GM12878 (cell line): ENCODE data around the gene GFM1. TPM values are rescaled to one million over a fixed set of nuclear protein-coding genes. Genes with fewer than 3 reads are reported as not detected.

Experiments used
- ATAC-seq: fragments of 200-7000 bp; cut with Tn5 transposase; 3 replicates; pipeline ENCODE4 v1.9.1; 2020; ENCODE audit warnings: mild to moderate bottlenecking, moderate library complexity
- BruUV-seq: library from RNA; stranded (reverse); fragments of 400-500 nt; replicated peaks from 2 replicates; lab custom pipeline; 2021; lab: Mats Ljungman, UMichigan
- CTCF ChIA-PET: fragments of 300-600 bp; sonication (Branson Sonifier 250); formaldehyde crosslinking; extraction: SDS; loops from one replicate; lab custom pipeline; 2021; ENCODE audit warnings: inconsistent platforms; lab: Yijun Ruan, JAX
- POLR2A ChIA-PET: fragments of 350-600 bp; formaldehyde crosslinking; extraction: SDS; loops from one replicate; lab custom pipeline; 2021; ENCODE audit warnings: inconsistent platforms; lab: Charles Lee
- RAD21 ChIA-PET: fragments of 300-600 bp; sonication (Branson Sonifier 250); formaldehyde crosslinking; loops from one replicate; lab custom pipeline; 2023; ENCODE audit warnings: antibody characterized with exemption; ENCODE audit not compliant: unreplicated experiment; lab: Charles Lee
- SMC1A ChIA-PET: fragments of 300-600 bp; sonication (Branson Sonifier 250); formaldehyde crosslinking; loops from one replicate; lab custom pipeline; 2023; ENCODE audit not compliant: unreplicated experiment, uncharacterized antibody; lab: Charles Lee
- DNase-seq: peaks from one replicate; pipeline ENCODE4 v3.0.0-alpha.2; 2011; ENCODE audit warnings: low read depth, low spot score
- FAIRE-seq: peaks from 3 replicates; lab custom pipeline; 2011; peaks lifted over from hg19 to GRCh38; lab: Jason Lieb, UNC
- H2AFZ ChIP-seq: 2 replicates; pipeline ENCODE4 v1.6.0; 2011; ENCODE audit warnings: low read depth, low read length, control low read depth; ENCODE audit not compliant: control insufficient read depth
- H3K27ac ChIP-seq: 2 replicates; pipeline ENCODE4 v1.5.1; 2011; ENCODE audit warnings: control low read depth; ENCODE audit not compliant: control insufficient read depth, insufficient read depth
- H3K27me3 ChIP-seq, 2 experiments: replicated peaks in 1 of 2; 2 replicates each; pipeline versions ENCODE4 v1.6.0 to v1.6.1; 2011; ENCODE audit warnings: low read length in 1 of 2; ENCODE audit not compliant: control insufficient read depth in 2 of 2, insufficient read depth in 2 of 2
- H3K36me3 ChIP-seq, 2 experiments: 2 replicates each; pipeline ENCODE4 v1.5.1; 2011; ENCODE audit warnings: low read length in 1 of 2; ENCODE audit not compliant: control insufficient read depth in 2 of 2, insufficient read depth in 2 of 2
- H3K4me1 ChIP-seq: 2 replicates; pipeline ENCODE4 v1.6.1; 2011; ENCODE audit warnings: mild to moderate bottlenecking, low read length, moderate library complexity, mixed read lengths; ENCODE audit not compliant: control insufficient read depth, insufficient read depth
- H3K4me2 ChIP-seq: 2 replicates; pipeline ENCODE4 v1.6.0; 2011; ENCODE audit warnings: control low read depth; ENCODE audit not compliant: control insufficient read depth, insufficient read depth
- H3K4me3 ChIP-seq: fragments of 200-600 bp; sonication (generic); 2 replicates; pipeline ENCODE4 v1.5.1; 2016
- H3K79me2 ChIP-seq: 2 replicates; pipeline ENCODE4 v1.6.0; 2011; ENCODE audit warnings: low read length; ENCODE audit not compliant: control insufficient read depth, insufficient read depth
- H3K9ac ChIP-seq: 2 replicates; pipeline ENCODE4 v1.8.0; 2011; ENCODE audit warnings: low read length, control low read depth, mixed read lengths; ENCODE audit not compliant: control insufficient read depth, insufficient read depth
- H3K9me3 ChIP-seq: replicated peaks from 3 replicates; pipeline ENCODE4 v1.5.1; 2011; ENCODE audit warnings: mild to moderate bottlenecking, low read length; ENCODE audit not compliant: control insufficient read depth, insufficient read depth
- H4K20me1 ChIP-seq: 2 replicates; pipeline ENCODE4 v1.6.0; 2011; ENCODE audit not compliant: control insufficient read depth, insufficient read depth
- CBX3 ChIP-seq: fragments of 200-600 bp; sonication (generic); IDR thresholded peaks from 2 replicates; pipeline ENCODE4 v1.6.1; 2016; ENCODE audit warnings: low read depth, borderline replicate concordance
- CHD4 ChIP-seq: fragments of 200-600 bp; sonication (generic); IDR thresholded peaks from 2 replicates; pipeline ENCODE4 v1.6.1; 2016; ENCODE audit warnings: mild to moderate bottlenecking
- E2F8 ChIP-seq: fragments of 450-650 bp; IDR thresholded peaks from 2 replicates; pipeline ENCODE4 v1.6.1; 2018; ENCODE audit warnings: mild to moderate bottlenecking, low read depth, moderate library complexity; ENCODE audit not compliant: partially characterized antibody
- FOS ChIP-seq: IDR thresholded peaks from 3 replicates; pipeline ENCODE4 v1.6.1; 2011; ENCODE audit warnings: borderline replicate concordance; ENCODE audit not compliant: insufficient read length; ENCODE audit errors: extremely low read depth
- FOXM1 ChIP-seq: IDR thresholded peaks from 2 replicates; pipeline ENCODE4 v1.6.1; 2012; ENCODE audit warnings: low read depth, mild to moderate bottlenecking, inconsistent platforms, low read length, moderate library complexity
- KAT2A ChIP-seq: conservative IDR thresholded peaks from 2 replicates; pipeline ENCODE4 v1.6.1; 2011; ENCODE audit warnings: low read depth, low read length; ENCODE audit not compliant: control insufficient read depth
- MTA2 ChIP-seq: fragments of 450-650 bp; IDR thresholded peaks from 2 replicates; pipeline ENCODE4 v1.6.1; 2016; ENCODE audit warnings: low read depth, mild to moderate bottlenecking, moderate library complexity
- RAD21 ChIP-seq: IDR thresholded peaks from 2 replicates; pipeline ENCODE4 v1.6.1; 2011; ENCODE audit warnings: mild to moderate bottlenecking, low read depth, low read length, moderate library complexity; ENCODE audit not compliant: insufficient read depth
- SMC3 ChIP-seq: IDR thresholded peaks from 2 replicates; pipeline ENCODE4 v1.6.1; 2011; ENCODE audit warnings: low read length, improper control_type of control experiment, borderline replicate concordance
- TCF12 ChIP-seq: IDR thresholded peaks from 2 replicates; pipeline ENCODE4 v1.6.1; 2011; ENCODE audit warnings: low read depth, mild to moderate bottlenecking, low read length
- YBX1 ChIP-seq: fragments of 450-650 bp; IDR thresholded peaks from 2 replicates; pipeline ENCODE4 v1.6.1; 2016; ENCODE audit warnings: antibody characterized with exemption
- YY1 ChIP-seq: IDR thresholded peaks from 2 replicates; pipeline ENCODE4 v1.6.1; 2011; ENCODE audit warnings: low read depth, mild to moderate bottlenecking, low read length
- WGBS: methylation state at CpG from one replicate; pipeline ENCODE4 v1.1.6; 2016; ENCODE audit warnings: low lambda C conversion rate; ENCODE audit not compliant: insufficient replicate concordance, insufficient coverage; ENCODE audit errors: missing lambda C conversion rate; 5-methylcytosine and 5-hydroxymethylcytosine counted together
- in situ Hi-C: fragments of 300-500 bp; cut with MboI; formaldehyde crosslinking; loops from 9 replicates; pipeline ENCODE4 v1.14.3; 2018; ENCODE audit warnings: mixed read lengths
- intact Hi-C: fragments of 100-400 bp; cut with micrococcal nuclease; formaldehyde crosslinking; loops from one replicate; pipeline ENCODE4 v1.14.2; 2022; ENCODE audit not compliant: unreplicated experiment
- polyA plus RNA-seq, 11 experiments: library from polyadenylated mRNA; depleted of rRNA in 4 of 11; unstranded in 6 of 11; stranded (reverse) in 5 of 11; fragments of >200 nt; fragmentation: Nextera tagmentation in 4 of 11; fragmentation: Illumina TruSeq in 1 of 11; extraction: Ambion mirVana in 4 of 11; extraction: Trizol in 1 of 11; gene quantifications; 1 replicate in 1 of 11; 2 replicates in 10 of 11; pipeline versions ENCODE4 v1.2.1 to v1.2.3, GENCODE V29; 2011 to 2016; ENCODE audit warnings: inconsistent platforms in 2 of 11, missing spikeins in 2 of 11, low read depth in 1 of 11
- total RNA-seq, 4 experiments: library from RNA; depleted of rRNA in 3 of 4; stranded (reverse); fragments of >200 nt in 3 of 4; fragmentation: Illumina TruSeq in 1 of 4; extraction: Trizol in 1 of 4; gene quantifications; 2 replicates each; pipeline versions ENCODE4 v1.2.1 to v1.2.3, GENCODE V29; 2013 to 2021
- TF ChIP-seq, protein P1 (sequence below), 3 experiments: IDR thresholded peaks in 2 of 3; conservative IDR thresholded peaks in 1 of 3; 2 replicates each; pipeline ENCODE4 v1.5.1; 2011; ENCODE audit warnings: low read depth in 3 of 3, low read length in 3 of 3, mild to moderate bottlenecking in 3 of 3, control low read depth in 2 of 3, moderate library complexity in 2 of 3, inconsistent platforms in 1 of 3, mixed read lengths in 1 of 3; ENCODE audit not compliant: control insufficient read depth in 2 of 3, insufficient read depth in 1 of 3; ENCODE audit errors: extremely low read depth in 1 of 3

GFM1 gene
- total and polyA plus RNA-seq, 10 of the 15 experiments (the other 5 are each of a cell fraction or from before 2014, with no cell fraction given): 36.9 to 87.2 (median 57.3) TPM

DNA sequence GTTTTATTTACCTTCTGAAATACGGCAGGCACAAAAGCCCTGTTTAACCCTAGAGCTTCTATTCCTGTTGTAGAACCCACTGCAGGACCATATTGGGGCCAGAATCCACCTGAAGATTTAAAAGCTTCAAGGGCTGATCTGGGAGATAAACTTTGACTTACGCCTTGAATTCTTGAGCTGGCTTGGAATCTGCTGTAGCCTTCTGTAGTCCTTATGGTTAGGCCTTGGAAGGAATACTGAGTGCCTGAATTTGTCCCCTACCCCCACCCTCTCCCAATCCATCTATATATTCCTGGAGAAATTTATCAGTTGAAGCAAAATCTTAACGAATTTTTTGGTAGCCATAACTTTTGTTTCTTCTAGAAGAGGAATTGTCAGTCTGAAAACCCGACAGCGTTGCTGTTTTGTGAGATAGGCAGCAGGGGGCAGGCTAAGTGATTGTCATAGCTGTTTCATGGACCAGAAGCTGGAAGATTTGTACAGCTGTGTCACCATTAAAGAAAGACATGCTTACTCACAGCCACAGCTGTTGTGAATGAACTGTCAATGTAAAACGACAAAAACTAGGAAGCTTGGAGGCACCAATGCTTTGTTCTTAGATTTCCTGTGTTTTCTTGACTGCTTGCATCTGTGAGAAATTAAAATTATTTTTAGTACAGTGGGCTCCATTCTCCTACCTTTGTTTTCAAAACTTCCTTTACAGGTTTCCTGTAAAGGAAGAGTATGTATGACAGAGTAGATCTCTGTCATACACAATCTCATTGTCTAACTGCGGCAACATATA is 15.3 kb downstream of the GFM1 start:
- ATAC-seq (peak; percentile 88), DNase-seq (no peak), FAIRE-seq (peak; percentile 18)
- WGBS: 57% methylated on average over 7 of the region's 7 CpGs
- ChIA-PET POLR2A (interaction anchor here (1.1 kb wide), 2 partner anchors 10 to 13 kb away, joined by 3 read pairs; partner anchors contain the start of gene LXN), SMC1A (interaction anchor here (0.7 to 2.3 kb wide), 15 partner anchors 9 to 188 kb away, joined by 3 to 16 read pairs (median 4); partner anchors contain the start of gene GFM1), CTCF (interaction anchor here (0.7 to 4.1 kb wide), 26 partner anchors 8 to 601 kb away, joined by 3 to 78 read pairs (median 5); partner anchors contain the start of genes GFM1, LXN and MFSD1), RAD21 (interaction anchor here (0.8 to 2.3 kb wide), 5 partner anchors 15 to 132 kb away, joined by 3 to 19 read pairs (median 4); partner anchors contain the start of gene GFM1)
- in situ Hi-C loops (no loop called here), intact Hi-C loops (loop anchor here (1.0 kb wide), 1 partner anchor 132 kb away; no protein-coding TSS in a partner anchor)
- Histone ChIP-seq H3K9ac (no peak overlapping the region), H4K20me1 (no peaks in the 10 kb centered on the region), H3K36me3 (peaks cover 1 to 24% of the 10 kb centered on the region in 2 experiments), H3K27ac (no peak overlapping the region), H3K9me3 (no peaks in the 10 kb centered on the region), H3K4me1 (no peaks in the 10 kb centered on the region), H2AFZ (no peak overlapping the region), H3K4me3 (no peak overlapping the region), H3K27me3 (no peaks in the 10 kb centered on the region), H3K4me2 (no peak overlapping the region), H3K79me2 (no peaks in the 10 kb centered on the region)
- TF ChIP-seq KAT2A (no peak), E2F8 (no peak), YBX1 (no peak), MTA2 (no peak), RAD21 (peak; percentile 43; the same call in 1 of the 2 replicates), TCF12 (no peak), CHD4 (no peak), CBX3 (no peak), FOS (no peak), YY1 (peak; percentile 22; the same call in 1 of the 2 replicates), FOXM1 (no peak), SMC3 (peak; percentile 42; the same call in 1 of the 2 replicates)
- TF ChIP-seq, protein P1, sequence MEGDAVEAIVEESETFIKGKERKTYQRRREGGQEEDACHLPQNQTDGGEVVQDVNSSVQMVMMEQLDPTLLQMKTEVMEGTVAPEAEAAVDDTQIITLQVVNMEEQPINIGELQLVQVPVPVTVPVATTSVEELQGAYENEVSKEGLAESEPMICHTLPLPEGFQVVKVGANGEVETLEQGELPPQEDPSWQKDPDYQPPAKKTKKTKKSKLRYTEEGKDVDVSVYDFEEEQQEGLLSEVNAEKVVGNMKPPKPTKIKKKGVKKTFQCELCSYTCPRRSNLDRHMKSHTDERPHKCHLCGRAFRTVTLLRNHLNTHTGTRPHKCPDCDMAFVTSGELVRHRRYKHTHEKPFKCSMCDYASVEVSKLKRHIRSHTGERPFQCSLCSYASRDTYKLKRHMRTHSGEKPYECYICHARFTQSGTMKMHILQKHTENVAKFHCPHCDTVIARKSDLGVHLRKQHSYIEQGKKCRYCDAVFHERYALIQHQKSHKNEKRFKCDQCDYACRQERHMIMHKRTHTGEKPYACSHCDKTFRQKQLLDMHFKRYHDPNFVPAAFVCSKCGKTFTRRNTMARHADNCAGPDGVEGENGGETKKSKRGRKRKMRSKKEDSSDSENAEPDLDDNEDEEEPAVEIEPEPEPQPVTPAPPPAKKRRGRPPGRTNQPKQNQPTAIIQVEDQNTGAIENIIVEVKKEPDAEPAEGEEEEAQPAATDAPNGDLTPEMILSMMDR (IDR thresholded peaks at IDR 0.05 in 2 of 3, conservative IDR thresholded peaks at IDR 0.05 in 1 of 3; ENCODE audit: control insufficient read depth in 2 of 3, extremely low read depth in 1 of 3, insufficient read depth in 1 of 3, low read depth in 3 of 3, low read length in 3 of 3): peak; percentile 56 to 69 (median 68)
- no TSS peak for BruUV-seq
